ENCODE data around the gene RSPH6A.

DNA sequence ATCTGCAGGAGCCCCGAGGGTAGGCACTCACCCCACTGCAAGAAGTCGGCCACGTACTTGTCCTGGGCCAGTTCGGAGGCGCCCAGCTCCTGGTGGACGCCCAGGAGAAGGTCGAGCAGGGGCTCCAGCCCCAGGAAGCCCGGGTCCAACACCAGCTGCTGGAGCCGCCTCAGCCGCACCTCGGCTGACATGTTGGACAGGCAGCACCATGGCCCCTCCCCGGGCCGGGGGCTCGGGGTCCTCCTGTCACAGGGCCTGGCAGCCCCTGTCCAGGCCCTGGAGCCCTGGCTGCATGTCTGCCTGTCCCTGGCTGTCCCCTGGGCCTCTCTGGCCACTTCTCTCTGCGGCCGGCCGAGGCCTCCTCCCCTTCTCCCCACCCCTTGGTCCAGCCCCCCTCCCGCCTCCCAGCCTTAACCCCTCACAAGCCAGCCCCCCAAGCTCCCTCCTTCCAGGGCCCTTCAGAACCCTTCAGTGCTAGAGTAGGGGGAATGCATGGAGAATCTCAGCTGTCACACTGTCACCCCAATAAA is 32.9 kb downstream of the RSPH6A start, which contains the start of gene DMPK:
- no peak for TF ChIP-seq EZH2phosphoT487 (conservative IDR thresholded peaks at IDR 0.05; ENCODE audit: low read length)
- TF ChIP-seq, protein P1, sequence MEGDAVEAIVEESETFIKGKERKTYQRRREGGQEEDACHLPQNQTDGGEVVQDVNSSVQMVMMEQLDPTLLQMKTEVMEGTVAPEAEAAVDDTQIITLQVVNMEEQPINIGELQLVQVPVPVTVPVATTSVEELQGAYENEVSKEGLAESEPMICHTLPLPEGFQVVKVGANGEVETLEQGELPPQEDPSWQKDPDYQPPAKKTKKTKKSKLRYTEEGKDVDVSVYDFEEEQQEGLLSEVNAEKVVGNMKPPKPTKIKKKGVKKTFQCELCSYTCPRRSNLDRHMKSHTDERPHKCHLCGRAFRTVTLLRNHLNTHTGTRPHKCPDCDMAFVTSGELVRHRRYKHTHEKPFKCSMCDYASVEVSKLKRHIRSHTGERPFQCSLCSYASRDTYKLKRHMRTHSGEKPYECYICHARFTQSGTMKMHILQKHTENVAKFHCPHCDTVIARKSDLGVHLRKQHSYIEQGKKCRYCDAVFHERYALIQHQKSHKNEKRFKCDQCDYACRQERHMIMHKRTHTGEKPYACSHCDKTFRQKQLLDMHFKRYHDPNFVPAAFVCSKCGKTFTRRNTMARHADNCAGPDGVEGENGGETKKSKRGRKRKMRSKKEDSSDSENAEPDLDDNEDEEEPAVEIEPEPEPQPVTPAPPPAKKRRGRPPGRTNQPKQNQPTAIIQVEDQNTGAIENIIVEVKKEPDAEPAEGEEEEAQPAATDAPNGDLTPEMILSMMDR (IDR thresholded peaks at IDR 0.05; ENCODE audit: insufficient read depth, low read length, poor library complexity, severe bottlenecking), result no peak
